ENCODE measurements around the gene TNC. TPM values are rescaled to one million over a fixed set of nuclear protein-coding genes. Genes with fewer than 3 reads are reported as not detected.

The TNC gene
- total and polyA plus RNA-seq, 2 of the 4 experiments (the other 2 are of a cell fraction), result 192 to 253 TPM

DNA sequence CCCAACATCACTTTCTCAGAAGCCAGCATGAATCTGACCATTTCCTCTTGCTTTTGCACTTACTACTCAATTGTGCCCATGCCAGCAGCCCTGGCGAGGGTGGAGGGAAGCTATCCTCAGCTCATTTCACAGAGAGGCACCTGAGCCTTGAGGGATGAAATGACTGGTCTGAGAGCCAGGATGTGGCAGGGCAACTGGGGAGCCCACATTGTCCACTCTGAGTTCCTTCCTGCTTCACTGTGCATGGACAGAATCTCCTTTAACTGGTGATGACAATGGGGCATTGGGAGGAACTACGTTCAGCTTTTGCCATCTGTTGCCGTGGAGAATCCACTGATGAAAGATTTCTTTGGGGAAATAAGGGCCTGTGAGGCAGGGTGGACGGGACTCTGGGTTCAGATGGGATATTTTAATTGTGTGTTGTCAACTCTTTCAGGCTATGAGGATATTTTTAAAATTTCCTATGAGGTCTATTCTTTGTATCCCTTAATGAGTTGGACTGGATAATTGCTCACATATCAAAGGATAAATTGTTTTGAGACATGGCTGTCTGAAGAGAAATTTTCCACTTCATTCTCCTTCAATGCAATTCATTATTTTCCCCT is 78.3 kb downstream of the TNC start:
- H3K18ac ChIP-seq (ENCODE audit: low read depth, low read length), result no peak overlapping the region
- dilution Hi-C loops (cut with HindIII; ENCODE audit: low sequenced_read_pairs, unreplicated experiment) (no loop called here), in situ Hi-C loops (cut with MboI; ENCODE audit: low sequenced_read_pairs) (no loop called here), intact Hi-C loops (cut with micrococcal nuclease) (loop anchor here (5.0 kb wide), 1 partner anchor 168 kb away; no protein-coding TSS in a partner anchor)
- peaks cover 50% of the 10 kb centered on the region for H3K36me3 ChIP-seq (ENCODE audit: control insufficient read depth, insufficient read depth, low read length)
- no peak overlapping the region for H3K4me3 ChIP-seq (ENCODE audit: insufficient read depth, low read depth, low read length)
- no peak overlapping the region for H2AK9ac ChIP-seq (replicated peaks; ENCODE audit: low read depth, low read length, poor library complexity)
- no peak overlapping the region for H2BK15ac ChIP-seq (ENCODE audit: low read depth, low read length)
- H3K9ac ChIP-seq (ENCODE audit: low read depth, low read length), result no peak overlapping the region
- DNase-seq (no peak), ATAC-seq (ENCODE audit: low read depth) (no peak)
- no peak overlapping the region for H4K91ac ChIP-seq (ENCODE audit: insufficient read depth, low read depth, low read length)
- H3K27me3 ChIP-seq (ENCODE audit: control insufficient read depth, insufficient read depth, low read length), result no peaks in the 10 kb centered on the region
- no peak overlapping the region for H4K5ac ChIP-seq (ENCODE audit: low read depth, low read length)
- no peak overlapping the region for H2AK5ac ChIP-seq (ENCODE audit: low read depth, low read length)
- no peak overlapping the region for H3K14ac ChIP-seq (replicated peaks; ENCODE audit: low read depth, low read length)
- H3K23ac ChIP-seq (ENCODE audit: low read depth, low read length), result no peak overlapping the region
- H3K9me3 ChIP-seq (ENCODE audit: control insufficient read depth, insufficient read depth, low read length), result no peaks in the 10 kb centered on the region
- H3K27ac ChIP-seq (ENCODE audit: insufficient read depth, low read length), result no peak overlapping the region
- no peak overlapping the region for H3K56ac ChIP-seq (ENCODE audit: extremely low read depth, insufficient read depth, low read length)
- no peaks in the 10 kb centered on the region for H3K79me1 ChIP-seq (ENCODE audit: low read depth in 1 of 2, low read length in 2 of 2)
- H3K4ac ChIP-seq (ENCODE audit: low read depth, low read length), result no peak overlapping the region
- no peak overlapping the region for H4K8ac ChIP-seq (ENCODE audit: low read depth in 2 of 2, low read length in 2 of 2)
- ChIA-PET POLR2A (ENCODE audit: unreplicated experiment) (no interaction called here), CTCF (no interaction called here)
- H4K20me1 ChIP-seq (ENCODE audit: insufficient read depth, low read length), result no peaks in the 10 kb centered on the region
- peaks cover 28% of the 10 kb centered on the region for H3K9me1 ChIP-seq (ENCODE audit: insufficient read depth, low read length)
- H2AFZ ChIP-seq (replicated peaks; ENCODE audit: low read length, poor library complexity), result no peak overlapping the region
- H2BK5ac ChIP-seq (ENCODE audit: low read depth, low read length, poor library complexity, severe bottlenecking), result no peak overlapping the region
- H3K4me1 ChIP-seq (ENCODE audit: control insufficient read depth, insufficient read depth, low read length), result peaks cover 20% of the 10 kb centered on the region
- no CpG with 5 or more reads among the region's 4 CpGs for WGBS, 2 experiments (ENCODE audit: extremely low coverage in 2 of 2, insufficient read length in 1 of 2)
- no peak overlapping the region for H3K4me2 ChIP-seq (ENCODE audit: low read depth, low read length)
- no peak overlapping the region for H2BK20ac ChIP-seq (ENCODE audit: low read depth, low read length)
- TF ChIP-seq CEBPB (IDR thresholded peaks at IDR 0.05; ENCODE audit: low read depth, low read length) (no peak), RCOR1 (IDR thresholded peaks at IDR 0.05; ENCODE audit: insufficient replicate concordance, low read length) (no peak), POLR2A (IDR thresholded peaks at IDR 0.05; ENCODE audit: low read depth, low read length) (no peak), MAFK (IDR thresholded peaks at IDR 0.05; ENCODE audit: low read depth, low read length) (no peak), SMC3 (IDR thresholded peaks at IDR 0.05; ENCODE audit: low read depth, low read length) (no peak), RAD21 (IDR thresholded peaks at IDR 0.05; ENCODE audit: low read length) (no peak), CHD1 (IDR thresholded peaks at IDR 0.05; ENCODE audit: low read depth, low read length) (no peak), MXI1 (IDR thresholded peaks at IDR 0.05; ENCODE audit: borderline replicate concordance, low read depth, low read length) (no peak), RFX5 (IDR thresholded peaks at IDR 0.05; ENCODE audit: low read depth, low read length) (no peak), FOS (IDR thresholded peaks at IDR 0.05; ENCODE audit: low read depth, low read length) (no peak)
- TF ChIP-seq, protein P1, sequence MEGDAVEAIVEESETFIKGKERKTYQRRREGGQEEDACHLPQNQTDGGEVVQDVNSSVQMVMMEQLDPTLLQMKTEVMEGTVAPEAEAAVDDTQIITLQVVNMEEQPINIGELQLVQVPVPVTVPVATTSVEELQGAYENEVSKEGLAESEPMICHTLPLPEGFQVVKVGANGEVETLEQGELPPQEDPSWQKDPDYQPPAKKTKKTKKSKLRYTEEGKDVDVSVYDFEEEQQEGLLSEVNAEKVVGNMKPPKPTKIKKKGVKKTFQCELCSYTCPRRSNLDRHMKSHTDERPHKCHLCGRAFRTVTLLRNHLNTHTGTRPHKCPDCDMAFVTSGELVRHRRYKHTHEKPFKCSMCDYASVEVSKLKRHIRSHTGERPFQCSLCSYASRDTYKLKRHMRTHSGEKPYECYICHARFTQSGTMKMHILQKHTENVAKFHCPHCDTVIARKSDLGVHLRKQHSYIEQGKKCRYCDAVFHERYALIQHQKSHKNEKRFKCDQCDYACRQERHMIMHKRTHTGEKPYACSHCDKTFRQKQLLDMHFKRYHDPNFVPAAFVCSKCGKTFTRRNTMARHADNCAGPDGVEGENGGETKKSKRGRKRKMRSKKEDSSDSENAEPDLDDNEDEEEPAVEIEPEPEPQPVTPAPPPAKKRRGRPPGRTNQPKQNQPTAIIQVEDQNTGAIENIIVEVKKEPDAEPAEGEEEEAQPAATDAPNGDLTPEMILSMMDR (conservative IDR thresholded peaks at IDR 0.05; ENCODE audit: low read depth, low read length), result no peak
- TF ChIP-seq, protein P2, sequence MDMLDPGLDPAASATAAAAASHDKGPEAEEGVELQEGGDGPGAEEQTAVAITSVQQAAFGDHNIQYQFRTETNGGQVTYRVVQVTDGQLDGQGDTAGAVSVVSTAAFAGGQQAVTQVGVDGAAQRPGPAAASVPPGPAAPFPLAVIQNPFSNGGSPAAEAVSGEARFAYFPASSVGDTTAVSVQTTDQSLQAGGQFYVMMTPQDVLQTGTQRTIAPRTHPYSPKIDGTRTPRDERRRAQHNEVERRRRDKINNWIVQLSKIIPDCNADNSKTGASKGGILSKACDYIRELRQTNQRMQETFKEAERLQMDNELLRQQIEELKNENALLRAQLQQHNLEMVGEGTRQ (IDR thresholded peaks at IDR 0.05; ENCODE audit: low read depth, low read length), result no peak
- no peak overlapping the region; the same call in 1 of the 2 replicates for H2BK120ac ChIP-seq (ENCODE audit: low read depth, low read length)
- BruUV-seq (replicated peaks), result no TSS peak

All from IMR-90 (cell line).